Astrocyte (in vitro differentiated cells and primary cell): ENCODE measurements around the gene C3orf33.

Experiments
- EZH2 ChIP-seq: IDR thresholded peaks from 2 replicates; pipeline ENCODE4 v1.6.1; 2012; ENCODE audit warnings: mild to moderate bottlenecking, low read length, inconsistent platforms; ENCODE audit not compliant: insufficient read depth
- TF ChIP-seq, protein P1 (sequence below): IDR thresholded peaks from 2 replicates; pipeline ENCODE4 v1.5.1; 2011; ENCODE audit warnings: low read depth, mild to moderate bottlenecking, inconsistent platforms, low read length, moderate library complexity; ENCODE audit not compliant: insufficient read depth

DNA sequence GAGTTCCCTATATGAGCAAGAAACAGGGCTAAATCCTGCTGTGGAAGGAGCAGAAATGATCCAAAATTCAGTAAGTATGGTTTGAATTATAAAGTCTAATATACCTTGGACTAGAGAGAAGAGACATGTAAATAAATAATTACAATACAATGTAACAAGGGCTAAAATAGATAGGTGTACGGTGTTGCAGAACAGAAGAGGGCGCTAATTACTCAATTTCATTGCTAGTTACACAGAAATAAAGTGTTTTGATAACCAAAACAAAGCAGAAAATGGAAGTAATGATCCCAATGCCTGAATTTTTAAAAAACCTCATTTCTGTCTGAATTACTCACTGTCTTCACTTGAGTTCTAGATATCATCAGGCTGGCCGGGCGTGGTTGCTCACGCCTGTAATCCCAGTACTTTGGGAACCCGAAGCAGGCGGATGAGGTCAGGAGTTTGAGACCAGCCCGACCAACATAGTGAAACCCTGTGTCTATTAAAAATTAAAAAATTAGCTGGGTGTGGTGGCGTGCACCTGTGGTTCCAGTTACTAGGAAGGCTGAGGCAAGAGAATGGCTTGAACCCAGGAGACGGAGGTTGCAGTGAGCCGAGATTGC is 52.9 kb downstream of the C3orf33 start:
- TF ChIP-seq, protein P1, sequence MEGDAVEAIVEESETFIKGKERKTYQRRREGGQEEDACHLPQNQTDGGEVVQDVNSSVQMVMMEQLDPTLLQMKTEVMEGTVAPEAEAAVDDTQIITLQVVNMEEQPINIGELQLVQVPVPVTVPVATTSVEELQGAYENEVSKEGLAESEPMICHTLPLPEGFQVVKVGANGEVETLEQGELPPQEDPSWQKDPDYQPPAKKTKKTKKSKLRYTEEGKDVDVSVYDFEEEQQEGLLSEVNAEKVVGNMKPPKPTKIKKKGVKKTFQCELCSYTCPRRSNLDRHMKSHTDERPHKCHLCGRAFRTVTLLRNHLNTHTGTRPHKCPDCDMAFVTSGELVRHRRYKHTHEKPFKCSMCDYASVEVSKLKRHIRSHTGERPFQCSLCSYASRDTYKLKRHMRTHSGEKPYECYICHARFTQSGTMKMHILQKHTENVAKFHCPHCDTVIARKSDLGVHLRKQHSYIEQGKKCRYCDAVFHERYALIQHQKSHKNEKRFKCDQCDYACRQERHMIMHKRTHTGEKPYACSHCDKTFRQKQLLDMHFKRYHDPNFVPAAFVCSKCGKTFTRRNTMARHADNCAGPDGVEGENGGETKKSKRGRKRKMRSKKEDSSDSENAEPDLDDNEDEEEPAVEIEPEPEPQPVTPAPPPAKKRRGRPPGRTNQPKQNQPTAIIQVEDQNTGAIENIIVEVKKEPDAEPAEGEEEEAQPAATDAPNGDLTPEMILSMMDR, result peak; percentile 34
- TF ChIP-seq EZH2, result no peak
